ENCODE data around the gene RTF1.

- no peak for TF ChIP-seq CTCF (IDR thresholded peaks at IDR 0.05; ENCODE audit: low read depth, low read length, poor library complexity, severe bottlenecking)
- TF ChIP-seq EZH2phosphoT487 (IDR thresholded peaks at IDR 0.05; ENCODE audit: borderline replicate concordance, low read length) = no peak
These were observed 58.0 kb downstream of the RTF1 start for GRCh38 chr15:41474941-41475340.

Measured in DOHH2 (cell line).